Right kidney (tissue), 1 donor: ENCODE results near the gene CLMN.

Experiments
- DNase-seq: peaks from one replicate; pipeline ENCODE4 v3.0.0-alpha.2; 2016

Gene CLMN

DNA sequence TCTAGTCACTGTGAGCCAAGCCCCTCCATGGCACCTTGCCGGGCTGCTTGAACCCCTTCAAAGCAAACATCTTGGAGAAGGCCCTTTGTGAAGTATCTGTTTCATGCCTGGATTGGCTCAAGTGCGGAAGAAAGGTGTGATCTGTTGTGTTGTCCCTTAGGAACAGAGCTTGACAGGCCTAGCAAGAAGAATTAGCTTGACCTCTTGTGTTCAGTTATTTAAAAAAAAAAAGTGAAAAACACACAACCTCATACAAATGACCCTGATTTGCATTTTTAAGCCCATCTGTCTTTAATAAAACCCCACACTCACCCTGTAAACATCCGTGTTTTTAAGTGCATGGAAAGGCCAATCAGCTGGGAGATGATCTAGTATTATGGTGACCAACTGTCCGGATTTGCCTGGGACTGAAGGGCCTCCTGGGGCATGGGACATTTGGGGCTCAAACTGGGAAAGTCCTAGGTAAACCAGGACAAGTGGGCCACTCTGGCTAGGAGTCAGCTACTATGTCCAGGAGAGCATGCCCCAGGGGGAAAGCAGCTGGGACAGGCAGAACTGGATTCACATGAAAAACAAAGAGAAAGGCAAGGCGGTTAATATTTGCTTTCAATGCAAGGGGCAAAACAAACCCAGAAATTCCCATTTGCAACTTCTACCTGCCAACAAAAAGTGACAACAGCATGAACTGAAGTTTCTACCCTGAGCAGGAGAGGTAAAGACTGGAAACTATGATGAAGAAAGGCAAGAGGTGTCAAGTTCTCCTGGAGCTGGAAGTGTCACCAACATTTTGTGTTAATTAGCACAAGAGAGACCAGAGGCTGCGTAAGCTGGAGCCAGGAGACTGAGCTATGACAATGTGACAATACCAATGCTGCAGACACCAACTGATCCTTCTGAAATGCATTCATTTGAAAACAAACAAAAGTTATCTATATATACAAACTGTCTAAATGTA, 78.6 kb downstream of the CLMN start:
- DNase-seq, result no peak

DNA sequence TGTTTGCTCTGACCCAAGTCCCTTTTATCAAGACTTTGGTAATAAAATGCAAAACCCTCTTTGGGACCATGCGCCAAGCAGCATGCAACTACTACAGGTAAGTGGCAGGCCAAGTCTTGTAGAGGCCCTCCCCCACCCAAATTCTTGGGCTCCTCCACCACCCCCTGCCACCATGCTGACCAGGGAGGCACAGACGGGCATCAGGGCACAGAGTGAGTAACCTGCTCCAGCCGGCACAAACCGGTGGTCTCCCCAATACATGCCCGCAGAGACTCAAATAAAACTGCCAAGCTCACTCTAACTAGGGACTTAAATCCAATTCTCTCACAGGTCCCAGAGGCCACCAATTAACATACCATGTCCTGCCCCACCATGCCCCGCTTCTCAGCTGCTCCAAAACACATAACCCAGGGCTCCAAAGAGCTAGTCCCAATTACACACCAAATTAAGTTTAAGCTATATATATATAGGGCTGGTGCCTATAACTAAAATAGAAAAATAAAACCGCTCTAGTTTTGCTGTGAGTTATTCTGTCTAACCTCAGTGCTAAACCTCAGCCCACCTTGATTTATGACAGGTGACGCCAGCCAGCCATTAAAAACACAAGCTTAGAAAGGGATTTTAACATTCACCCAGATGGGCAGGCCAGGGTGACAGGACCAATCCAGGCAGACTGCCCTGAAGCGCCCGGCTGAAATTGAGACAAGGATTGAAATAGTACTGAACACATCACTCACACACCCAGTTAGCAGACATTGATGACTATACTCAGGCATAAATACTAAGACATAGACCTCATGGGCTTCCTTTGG, 81.0 kb downstream of the CLMN start:
- DNase-seq, result no peak

DNA sequence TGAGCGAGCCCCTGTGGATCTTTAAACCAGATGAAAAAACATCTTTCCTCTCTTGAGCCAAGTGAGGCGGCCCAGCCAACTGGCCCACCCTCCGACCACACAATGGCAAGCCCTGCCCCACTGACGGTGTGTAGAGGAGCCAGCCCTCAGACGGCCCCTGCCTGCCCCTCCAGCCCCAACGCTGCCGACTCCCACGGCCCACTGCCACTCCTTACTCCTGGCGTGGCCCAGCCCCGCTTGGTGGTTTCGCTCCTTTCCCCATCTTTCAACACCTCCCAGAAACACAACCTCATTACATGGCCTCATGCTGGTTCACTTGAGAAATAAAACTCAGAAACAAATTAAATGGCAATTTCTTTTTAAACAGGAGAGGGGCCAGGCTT, 81.8 kb downstream of the CLMN start:
- DNase-seq, result no peak

DNA sequence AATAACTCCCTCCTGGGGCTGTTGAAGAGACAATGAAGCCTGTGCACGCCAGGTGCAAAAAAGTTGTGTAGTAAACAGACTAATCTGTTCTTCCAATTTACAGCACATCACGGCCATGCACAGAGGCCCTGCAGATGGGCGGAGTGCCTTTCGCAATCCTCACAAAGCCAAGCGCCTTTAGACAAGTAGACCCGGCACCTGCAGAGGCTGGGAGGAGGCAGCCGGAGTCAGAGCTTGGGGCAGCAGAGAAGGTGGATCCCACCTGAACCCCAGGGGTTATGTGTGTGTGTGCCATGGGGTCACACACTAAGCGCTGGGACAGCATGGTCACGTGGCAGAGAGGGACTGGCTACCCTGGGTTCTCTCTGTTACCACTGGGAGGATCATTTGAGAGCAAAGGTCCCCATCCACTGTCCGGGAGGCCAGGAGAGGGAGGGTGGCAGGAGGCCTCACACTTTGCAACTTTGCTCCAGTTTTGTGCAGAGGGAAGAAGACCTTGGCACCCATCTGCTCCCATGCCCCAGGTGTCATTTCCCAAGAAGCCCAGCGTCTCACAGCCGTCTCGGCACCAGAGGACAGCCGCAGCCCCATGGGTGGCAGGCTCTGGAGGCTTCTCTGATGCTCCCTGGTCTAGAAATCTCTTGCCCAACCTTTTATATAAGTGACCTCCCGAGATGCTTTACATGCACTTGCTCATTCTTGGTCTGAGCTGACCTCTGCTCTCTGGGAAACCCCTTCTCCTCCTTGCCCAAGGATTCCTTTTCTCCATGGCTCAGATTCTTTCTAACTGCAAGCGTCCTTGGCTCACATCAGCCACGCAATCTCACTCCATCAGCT, 82.4 kb downstream of the CLMN start:
- no peak for DNase-seq

DNA sequence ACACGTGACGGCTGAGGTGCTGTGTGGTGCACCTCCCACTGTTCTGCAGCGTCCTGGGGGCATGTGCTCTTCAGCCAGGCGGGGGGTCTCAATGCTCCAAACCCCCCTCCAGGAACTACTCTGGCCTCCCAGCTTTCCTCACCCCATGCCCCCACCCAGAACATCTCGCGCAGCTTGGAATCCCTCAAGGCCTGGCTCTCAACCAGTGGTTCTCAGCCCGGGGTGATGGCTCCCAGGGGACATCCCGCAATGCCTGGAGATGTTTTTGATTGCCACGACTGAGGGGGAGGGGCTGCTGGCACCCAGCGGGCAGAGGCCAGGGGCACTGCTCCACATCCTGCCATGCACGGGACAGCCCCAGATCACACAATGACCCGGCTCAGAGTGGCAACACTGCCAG, 83.5 kb downstream of the CLMN start:
- DNase-seq, result no peak

DNA sequence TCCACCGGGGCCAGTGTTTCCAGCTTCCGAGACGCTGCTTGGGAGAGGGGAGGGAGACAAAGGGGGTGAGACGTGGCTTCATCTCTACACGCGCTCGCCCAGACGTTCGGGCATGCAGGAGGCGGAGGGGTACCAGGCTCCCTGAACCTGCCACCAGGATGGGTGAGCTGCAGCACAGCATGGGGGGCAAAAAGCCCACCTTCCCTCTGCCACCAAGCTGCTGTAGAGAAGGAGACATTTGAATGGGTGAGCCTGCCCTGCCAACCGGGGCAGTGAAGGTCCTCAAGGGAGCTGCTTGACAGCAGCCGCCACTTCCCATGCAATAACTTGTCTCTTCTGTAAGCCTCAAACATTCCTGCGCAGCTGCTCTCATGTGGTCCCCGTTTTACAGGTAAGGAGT, 83.9 kb downstream of the CLMN start:
- no peak for DNase-seq

DNA sequence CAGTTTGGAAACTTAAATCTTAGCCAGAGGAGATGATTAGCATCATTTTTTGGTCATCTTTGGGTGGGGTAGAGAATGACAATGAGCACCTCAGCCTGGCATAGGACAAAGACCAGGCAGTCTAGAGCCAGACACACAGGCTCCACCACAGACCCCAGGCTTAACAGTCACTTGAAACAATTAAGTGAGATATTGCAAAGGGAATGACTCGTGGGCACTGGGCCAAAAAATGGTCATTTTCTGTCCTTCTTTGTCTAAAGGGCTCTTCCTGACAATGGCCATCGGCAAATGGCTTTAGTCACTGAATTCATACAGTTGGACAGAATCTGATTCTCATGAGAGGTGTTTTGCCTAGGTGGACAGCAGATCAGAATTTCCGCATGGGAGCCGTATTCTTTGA, 84.4 kb downstream of the CLMN start:
- no peak for DNase-seq

DNA sequence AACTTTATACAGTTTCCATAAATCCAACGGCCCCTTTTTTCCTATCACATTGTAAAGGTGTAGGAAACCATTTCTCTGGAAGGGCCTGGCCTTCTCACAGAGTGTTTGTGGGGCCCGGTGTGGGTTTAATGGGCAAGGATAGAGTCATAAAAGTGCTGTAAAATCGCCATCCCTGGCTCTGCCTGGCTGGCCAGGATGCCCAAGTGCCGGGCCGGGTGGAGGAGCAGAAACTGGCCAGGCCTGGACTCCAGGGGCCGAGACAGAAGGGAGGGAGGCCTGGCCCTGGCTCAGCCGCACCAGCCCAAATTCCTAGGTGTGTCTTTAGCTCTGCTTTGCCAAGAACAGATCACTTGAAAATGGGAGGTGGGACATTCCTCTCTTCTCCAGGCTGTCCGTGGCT, 85.3 kb downstream of the CLMN start:
- DNase-seq, result no peak

DNA sequence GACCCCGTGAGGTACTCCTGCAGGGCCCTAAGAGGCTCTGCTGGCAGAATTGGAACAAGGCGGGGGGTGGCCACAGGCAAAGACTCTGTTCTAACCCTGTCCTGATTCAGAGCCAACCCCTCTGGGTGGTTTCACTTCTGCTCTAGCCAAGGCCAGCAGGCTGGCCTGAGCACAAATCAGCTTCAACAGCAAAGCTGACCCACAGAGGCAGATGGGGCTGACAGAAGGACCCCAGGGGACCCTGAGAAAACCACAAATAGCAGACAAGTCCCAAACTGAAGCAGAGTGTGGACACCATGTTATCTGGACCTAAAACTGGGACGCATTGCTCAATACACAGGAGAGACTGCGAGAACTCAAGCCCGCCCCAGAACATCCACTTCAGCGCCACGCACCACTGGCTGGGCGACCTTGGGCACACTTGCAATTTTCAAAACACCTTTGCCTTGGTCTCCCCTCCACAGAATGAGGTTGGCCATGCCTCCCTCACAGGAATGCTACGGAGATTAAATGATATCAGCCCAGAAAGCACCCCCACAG, 85.9 kb downstream of the CLMN start:
- no peak for DNase-seq

DNA sequence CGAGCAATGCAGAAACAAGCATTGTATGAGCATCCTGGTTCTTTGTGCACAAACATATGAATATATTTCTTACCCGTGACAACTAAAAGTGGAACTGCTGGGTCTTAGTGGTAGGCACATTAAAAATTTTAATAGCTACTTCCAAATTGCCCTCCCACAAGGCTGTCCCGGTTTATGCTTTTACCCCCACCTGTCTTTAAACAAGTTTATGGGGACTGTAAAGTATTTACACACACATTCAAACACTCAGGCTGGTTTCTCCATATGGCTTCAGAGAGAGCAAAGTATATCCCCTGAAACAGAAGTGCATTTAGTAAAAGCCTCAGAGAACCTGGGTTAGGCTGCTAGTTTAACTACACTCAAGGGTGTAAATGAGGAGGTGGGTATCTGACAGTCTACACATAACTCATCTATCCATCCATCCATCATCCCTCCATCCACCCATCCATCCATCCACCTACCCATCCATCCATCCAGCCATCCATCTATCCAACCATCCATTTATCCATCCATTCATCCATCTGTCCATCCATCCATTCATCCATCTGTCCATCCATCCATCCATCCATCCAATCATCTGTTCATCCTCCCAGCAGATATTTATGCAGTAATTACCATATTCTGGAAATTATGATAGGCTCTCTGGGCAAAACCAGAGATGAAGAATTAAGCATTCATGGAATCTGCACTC, 86.7 kb downstream of the CLMN start:
- DNase-seq, result no peak

DNA sequence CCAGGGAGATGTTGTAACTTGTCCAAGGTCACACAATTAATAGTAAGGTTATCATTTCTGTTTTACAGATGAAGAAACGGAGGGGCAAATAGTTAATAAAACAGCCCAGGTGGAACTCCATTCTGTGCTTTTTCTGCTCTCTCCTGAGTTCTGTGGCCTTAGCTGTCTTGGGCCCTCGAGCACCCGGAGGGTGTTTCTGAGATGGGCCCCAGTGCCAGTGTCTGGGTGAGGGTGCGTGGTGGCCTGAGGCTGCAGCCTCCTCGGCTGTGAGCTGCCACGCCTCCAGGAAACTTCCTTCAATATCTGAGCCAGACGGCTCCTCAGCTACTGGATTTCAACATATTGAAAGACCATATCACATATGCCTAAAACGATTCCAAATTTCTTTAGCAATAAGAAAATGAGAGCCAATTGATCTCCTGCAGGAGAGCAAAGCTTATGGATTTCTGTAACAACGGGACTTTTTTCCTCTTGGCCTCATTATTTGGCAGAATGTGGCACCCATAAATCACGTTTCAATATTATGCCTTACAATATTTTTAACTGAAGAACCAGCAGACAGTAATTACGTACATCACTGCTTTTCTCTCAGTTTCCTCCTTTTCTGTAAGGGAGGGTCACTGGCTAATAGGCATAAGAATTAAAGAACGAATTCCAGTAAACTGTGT, 87.6 kb downstream of the CLMN start:
- no peak for DNase-seq

DNA sequence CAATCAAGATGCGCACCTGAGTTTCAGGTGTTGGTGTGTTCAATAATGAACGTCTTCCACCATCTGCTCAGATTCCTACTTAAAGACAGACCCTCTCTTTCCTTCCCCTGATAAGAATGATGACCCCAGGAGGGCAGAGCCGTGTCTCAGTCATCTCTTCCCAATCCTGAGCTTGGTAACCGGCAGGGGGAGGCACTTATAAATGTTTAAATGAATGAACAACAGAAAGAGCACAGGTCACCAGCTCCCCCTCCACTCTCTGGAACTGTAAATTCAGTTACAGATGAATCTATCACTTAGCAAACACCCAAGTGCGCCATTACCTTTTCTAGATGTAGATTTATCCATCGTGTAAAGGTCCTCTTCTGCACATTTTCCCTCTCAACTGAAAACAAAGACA, 90.0 kb downstream of the CLMN start:
- no peak for DNase-seq

DNA sequence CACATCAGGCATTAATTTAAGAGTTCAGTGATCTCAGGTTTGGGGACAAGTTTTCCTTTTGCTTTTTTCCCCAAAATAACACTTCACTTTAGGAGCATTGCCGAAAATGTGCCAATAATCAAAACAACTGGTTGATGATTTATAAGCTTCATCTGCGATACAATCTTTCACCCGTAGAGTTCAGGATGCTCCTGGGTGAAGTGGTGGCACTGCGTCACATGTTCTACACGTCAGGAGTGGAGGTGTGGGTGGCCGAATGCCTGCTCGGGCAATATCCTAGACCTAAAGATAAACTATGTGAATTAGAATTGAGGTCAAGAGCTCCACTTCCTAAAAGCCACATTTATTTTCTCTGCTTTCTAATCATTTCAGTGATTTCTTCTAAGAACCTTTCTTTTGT, 91.5 kb downstream of the CLMN start:
- no peak for DNase-seq

DNA sequence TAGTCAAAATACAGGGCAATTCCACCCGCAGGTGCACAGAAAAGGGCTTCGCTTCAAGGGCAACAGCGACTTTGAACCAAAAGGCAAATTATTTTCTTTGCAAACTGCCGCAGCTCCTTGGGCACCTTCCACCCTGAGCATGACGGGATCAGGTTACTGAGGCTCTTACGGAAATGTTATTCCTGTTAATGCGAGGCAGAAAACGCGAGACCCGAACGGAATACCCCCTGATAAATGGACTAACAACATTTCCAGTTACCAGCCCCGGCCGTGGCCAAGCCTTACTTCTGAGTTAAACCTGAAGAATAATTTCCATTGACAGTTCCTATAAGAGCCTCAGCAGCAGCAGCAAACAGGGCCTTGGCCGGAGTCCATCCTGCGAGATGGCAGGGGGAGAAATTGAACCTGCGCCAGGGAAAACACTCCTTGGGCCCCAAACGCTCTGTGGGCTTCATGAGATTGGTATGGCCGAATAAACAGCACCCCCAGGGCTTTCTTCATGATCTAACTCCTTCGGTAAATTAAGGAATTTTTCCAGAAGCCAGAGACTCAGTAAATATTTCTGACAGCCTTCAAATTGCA, 92.3 kb downstream of the CLMN start:
- DNase-seq, result peak; percentile 71

DNA sequence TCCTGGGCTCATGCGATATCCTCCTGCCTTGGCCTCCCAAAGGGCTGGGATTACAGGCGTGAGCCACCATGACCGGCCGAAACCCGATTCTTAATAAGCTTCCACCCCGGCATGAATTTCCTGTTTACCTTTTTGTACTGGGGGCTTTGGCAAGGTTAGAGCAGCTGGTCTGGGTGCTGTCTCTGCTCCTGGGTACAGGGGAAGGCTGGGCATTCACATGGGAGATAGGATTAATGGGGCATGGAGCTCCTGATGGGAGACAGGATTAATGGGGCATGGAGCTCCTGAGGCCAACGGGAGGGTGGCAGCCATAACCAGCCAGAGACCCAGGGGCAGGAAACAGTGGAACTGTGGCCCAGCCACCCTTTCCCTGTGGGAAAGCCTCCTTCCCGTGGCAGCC, 92.9 kb downstream of the CLMN start:
- peak; percentile 57 for DNase-seq

DNA sequence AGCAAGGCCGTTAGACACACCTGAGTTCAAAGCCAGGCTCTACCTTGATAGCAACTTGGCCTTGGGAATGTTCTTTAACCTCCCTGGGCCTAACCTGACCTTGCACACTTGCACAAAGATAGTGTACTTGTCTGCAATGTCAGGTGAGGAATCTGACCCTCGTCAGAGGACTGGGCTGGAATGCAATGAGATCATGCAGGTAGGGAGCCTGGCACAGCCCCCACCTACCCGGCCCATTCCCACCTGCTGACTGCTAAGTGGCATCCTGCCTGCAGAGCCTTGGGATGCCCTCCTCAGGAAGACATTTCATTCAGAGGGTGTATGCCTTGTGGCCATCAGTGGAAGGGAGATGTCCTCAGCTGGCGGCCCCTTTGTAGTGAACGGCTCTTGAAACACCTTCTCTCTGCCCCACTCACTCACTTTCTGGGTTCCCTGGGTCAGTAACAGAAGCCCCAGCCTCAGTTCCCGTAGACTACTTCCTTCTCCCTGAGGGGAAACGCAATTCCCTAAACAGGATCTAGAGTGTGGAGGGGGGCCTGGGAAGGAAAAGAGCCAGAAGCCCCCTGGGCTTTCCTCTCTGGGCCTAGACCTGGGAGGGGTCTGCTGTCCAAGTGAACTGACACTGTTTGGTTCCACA, 94.3 kb downstream of the CLMN start:
- DNase-seq, result no peak

DNA sequence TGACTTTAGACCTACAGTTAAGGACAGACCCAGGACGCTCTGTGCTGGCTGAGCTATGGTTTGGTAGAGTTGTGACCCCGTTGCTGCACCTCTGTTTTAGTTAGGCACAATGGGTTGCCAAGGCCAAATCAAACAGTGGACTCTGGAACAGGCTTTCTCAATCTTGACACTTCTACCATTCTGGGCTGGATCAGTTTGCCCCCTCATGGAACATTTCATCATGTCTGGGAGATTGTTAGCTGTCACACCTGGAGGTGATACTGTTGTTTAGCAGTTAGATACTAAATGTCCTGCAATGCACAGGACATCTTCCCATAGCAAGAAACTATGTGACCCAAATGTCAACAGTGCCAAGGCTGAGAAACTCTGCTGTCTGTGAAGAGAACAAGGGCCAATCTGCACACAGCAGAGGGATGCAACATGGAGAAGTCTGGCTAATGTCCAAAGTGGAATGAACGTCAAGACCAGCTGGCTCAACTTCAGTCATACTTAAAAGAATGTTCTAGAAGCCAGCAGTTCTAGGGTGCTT, 96.8 kb downstream of the CLMN start:
- no peak for DNase-seq

DNA sequence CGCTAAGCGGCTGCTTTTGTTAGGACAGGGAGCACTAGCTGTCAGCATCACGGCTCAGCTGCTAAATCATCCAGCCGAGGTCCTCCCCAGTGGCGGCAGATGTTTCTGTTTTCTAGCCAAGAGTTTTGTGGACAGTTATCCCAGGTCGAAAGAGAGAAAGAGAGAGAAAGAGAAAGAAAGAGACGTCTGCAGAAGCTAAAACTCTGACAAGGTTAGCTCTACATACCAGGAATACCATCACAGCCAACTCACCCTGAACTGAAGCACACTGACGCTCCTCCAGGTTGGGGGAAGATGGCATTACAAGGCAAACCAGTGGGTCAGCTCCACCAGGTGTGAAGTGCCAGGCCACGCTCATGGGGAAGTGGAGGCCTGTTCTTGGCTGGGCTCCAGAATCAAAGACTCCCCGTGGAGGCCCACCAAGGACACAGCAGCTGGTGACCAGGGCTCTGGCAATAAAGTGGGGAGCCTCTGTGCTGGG, 97.5 kb downstream of the CLMN start:
- DNase-seq, result no peak

DNA sequence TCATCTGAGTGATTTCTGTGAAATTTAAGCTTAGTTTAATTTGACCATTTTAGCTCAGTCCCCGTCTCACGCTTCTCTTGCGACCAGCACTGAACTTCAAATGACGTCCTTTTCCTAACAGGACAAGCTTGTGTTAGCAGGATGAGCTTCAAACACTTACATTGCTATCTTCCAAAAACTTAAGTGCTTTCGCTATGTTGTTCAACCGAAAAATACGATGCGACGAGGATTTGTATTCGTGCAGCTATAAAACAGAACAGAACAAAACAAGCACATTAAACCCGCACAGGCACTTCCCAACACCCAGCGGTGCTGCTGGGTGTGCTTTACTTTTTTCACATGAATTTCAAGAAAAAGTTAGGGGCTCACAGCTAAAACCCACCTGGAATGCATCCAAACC, 98.2 kb downstream of the CLMN start:
- DNase-seq, result no peak

DNA sequence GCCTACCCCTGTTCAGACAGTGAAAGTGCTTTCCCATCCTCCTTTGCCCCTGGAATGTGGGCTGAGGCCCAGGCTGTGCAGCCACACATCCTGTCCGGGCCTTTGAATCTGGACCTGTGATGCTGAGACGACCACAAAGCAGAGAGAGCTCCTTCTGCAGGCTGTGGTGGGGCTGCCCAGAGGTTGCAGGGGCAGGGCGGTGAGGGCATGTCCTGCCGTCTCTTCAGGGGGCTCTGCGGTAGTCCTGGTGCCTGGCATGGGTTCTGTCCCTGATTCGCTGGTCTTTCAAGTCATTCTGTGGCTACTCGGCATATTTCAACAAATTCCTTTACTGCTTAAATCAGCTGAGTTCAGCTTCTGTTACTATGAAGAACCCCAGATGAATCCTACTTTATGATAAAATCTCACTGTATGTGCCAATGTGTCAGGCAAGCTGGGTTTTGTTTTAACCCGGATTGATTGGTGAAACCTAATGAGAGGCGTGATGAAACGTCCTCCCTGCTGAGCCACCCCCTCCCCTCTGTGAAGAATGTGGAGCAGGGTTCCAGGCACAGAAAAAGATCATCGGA, 99.0 kb downstream of the CLMN start:
- DNase-seq, result no peak
